ENCODE measurements around the gene MEPCE. TPM values are rescaled to one million over a fixed set of nuclear protein-coding genes. Genes with fewer than 3 reads are reported as not detected.

The MEPCE gene
- polyA plus RNA-seq, 1 experiment = 19.1 TPM

- DNase-seq (ENCODE audit: low read depth) = no peak
- CTCF ChIA-PET = interaction anchor here (1.1 to 5.2 kb wide), 3 partner anchors 11 to 97 kb away, joined by 4 to 50 read pairs (median 34); no protein-coding TSS in a partner anchor
- peaks cover 17% of the 10 kb centered on the region for H3K36me3 ChIP-seq (ENCODE audit: control insufficient read depth, insufficient read depth, low read length)
- POLR2A ChIA-PET = no interaction called here
- TF ChIP-seq CTCF (IDR thresholded peaks at IDR 0.05; ENCODE audit: insufficient read depth, low read depth, low read length) = no peak
- no peaks in the 10 kb centered on the region for H3K27me3 ChIP-seq (ENCODE audit: control insufficient read depth, insufficient read depth, low read length)
- no peak overlapping the region for H3K4me3 ChIP-seq (ENCODE audit: low read depth, low read length)
Observed at GRCh38 chr7:100466653-100467605, 37.3 kb downstream of the MEPCE start.

- Histone ChIP-seq H3K27me3 (ENCODE audit: control insufficient read depth, insufficient read depth, low read length) (no peaks in the 10 kb centered on the region), H3K36me3 (ENCODE audit: control insufficient read depth, insufficient read depth, low read length) (peaks cover 20% of the 10 kb centered on the region), H3K4me3 (ENCODE audit: low read depth, low read length) (no peak overlapping the region)
- CTCF ChIA-PET = interaction anchor here (1.1 to 5.2 kb wide), 3 partner anchors 10 to 96 kb away, joined by 4 to 50 read pairs (median 34); no protein-coding TSS in a partner anchor
- no peak for TF ChIP-seq CTCF (IDR thresholded peaks at IDR 0.05; ENCODE audit: insufficient read depth, low read depth, low read length)
- DNase-seq (ENCODE audit: low read depth) = no peak
- POLR2A ChIA-PET = no interaction called here
Observed at GRCh38 chr7:100467638-100468373, 38.2 kb downstream of the MEPCE start.

GRCh38 chr7:100469227-100470044 lies 39.8 kb downstream of the MEPCE start:
- DNase-seq (ENCODE audit: low read depth) = no peak
- Histone ChIP-seq H3K27me3 (ENCODE audit: control insufficient read depth, insufficient read depth, low read length) (no peaks in the 10 kb centered on the region), H3K36me3 (ENCODE audit: control insufficient read depth, insufficient read depth, low read length) (peaks cover 28% of the 10 kb centered on the region), H3K4me3 (ENCODE audit: low read depth, low read length) (no peak overlapping the region)
- TF ChIP-seq CTCF (IDR thresholded peaks at IDR 0.05; ENCODE audit: insufficient read depth, low read depth, low read length) = peak; percentile 98
- ChIA-PET CTCF (interaction anchor here (0.7 to 5.2 kb wide), 27 partner anchors 9 to 392 kb away, joined by 3 to 50 read pairs (median 5); partner anchors contain the start of genes FBXO24, LRCH4, MOSPD3 and SLC12A9), POLR2A (interaction anchor here (0.7 kb wide), 1 partner anchor 93 kb away, joined by 3 read pairs; no protein-coding TSS in a partner anchor)

- CTCF ChIA-PET = interaction anchor here (1.2 to 5.2 kb wide), 4 partner anchors 12 to 92 kb away, joined by 5 to 50 read pairs (median 34); no protein-coding TSS in a partner anchor
- DNase-seq (ENCODE audit: low read depth) = no peak
Observed at GRCh38 chr7:100471021-100471420, 41.4 kb downstream of the MEPCE start.

More at GRCh38 chr7:100471021-100471420, 41.4 kb downstream of the MEPCE start:
- no peaks in the 10 kb centered on the region for H3K27me3 ChIP-seq (ENCODE audit: control insufficient read depth, insufficient read depth, low read length)
- H3K4me3 ChIP-seq (ENCODE audit: low read depth, low read length) = no peak overlapping the region
- POLR2A ChIA-PET = interaction anchor here (0.5 kb wide), 1 partner anchor 88 kb away, joined by 16 read pairs; no protein-coding TSS in a partner anchor
- H3K36me3 ChIP-seq (ENCODE audit: control insufficient read depth, insufficient read depth, low read length) = peaks cover 27% of the 10 kb centered on the region
- TF ChIP-seq CTCF (IDR thresholded peaks at IDR 0.05; ENCODE audit: insufficient read depth, low read depth, low read length) = no peak

Measured in BJ (cell line).